ENCODE data around the gene LAPTM5. TPM values are rescaled to one million over a fixed set of nuclear protein-coding genes. Genes with fewer than 3 reads are reported as not detected.

The LAPTM5 gene
- total and polyA plus RNA-seq, 2 of the 8 experiments (the other 6 are each of a cell fraction or from before 2014, with no cell fraction given) = 0.37 to 1.4 TPM

DNA sequence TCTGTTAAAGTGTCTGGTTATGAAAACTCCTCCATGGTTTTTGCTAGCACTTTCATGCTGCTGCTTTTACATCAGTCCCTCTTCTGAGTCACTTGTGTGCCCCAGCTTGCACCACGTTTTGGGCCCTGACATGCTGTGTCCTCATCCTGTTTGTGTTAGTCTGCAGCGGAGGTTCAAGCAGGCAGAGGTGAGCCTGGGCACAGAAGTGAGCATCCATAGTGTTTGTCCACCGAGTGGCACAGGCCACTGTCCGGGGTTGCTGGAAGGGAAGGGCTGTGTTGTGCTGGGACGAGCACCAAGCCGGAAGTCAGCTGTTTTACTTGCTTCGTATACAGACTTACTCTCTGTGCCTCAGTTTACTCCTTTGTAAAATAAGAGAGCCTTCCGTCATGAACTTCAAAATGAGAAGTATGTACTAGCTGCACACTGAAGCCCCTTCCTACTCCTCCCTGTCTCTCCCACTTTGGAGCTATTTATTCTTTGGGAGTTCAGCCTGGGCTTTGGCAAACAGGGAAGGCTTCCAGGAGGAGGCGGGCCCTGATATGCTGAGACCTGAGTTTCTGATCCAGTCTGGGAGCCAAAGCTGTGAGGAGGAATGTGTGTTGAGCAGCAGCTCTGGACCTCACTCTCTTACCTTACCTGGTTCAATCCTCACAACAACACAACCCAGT lies 10.7 kb upstream of the LAPTM5 start:
- no peak overlapping the region for H2AK5ac ChIP-seq (ENCODE audit: low read depth, low read length)
- CTCF ChIA-PET (ENCODE audit: partially characterized antibody) = interaction anchor here (0.9 to 51.2 kb wide), 5 partner anchors 11 to 143 kb away, joined by 3 to 1640 read pairs (median 10); partner anchors contain the start of genes LAPTM5 and MATN1

More for the DNA sequence above, 10.7 kb upstream of the LAPTM5 start:
- no peak overlapping the region for H3K4ac ChIP-seq (replicated peaks; ENCODE audit: insufficient read length, low read depth, low read length)
- H4K8ac ChIP-seq (ENCODE audit: extremely low read depth, insufficient read depth, low read length) = no peak overlapping the region
- no peak overlapping the region for H3K14ac ChIP-seq (ENCODE audit: insufficient read length)
- H2BK15ac ChIP-seq (ENCODE audit: low read length) = no peak overlapping the region
- FAIRE-seq (no peak), DNase-seq (ENCODE audit: low read depth in 1 of 2, low spot score in 2 of 2) (no peak)
- H4K5ac ChIP-seq (ENCODE audit: insufficient read length, low read depth, low read length) = no peak overlapping the region
- no peak overlapping the region for H2BK120ac ChIP-seq (replicated peaks; ENCODE audit: low read depth, low read length)
- no peaks in the 10 kb centered on the region for H3K9me3 ChIP-seq (ENCODE audit: insufficient read depth in 2 of 2, low read depth in 1 of 2, low read length in 1 of 2)
- H3K4me2 ChIP-seq (ENCODE audit: insufficient read depth in 1 of 2, low read depth in 2 of 2, low read length in 2 of 2) = no peak overlapping the region
- no peak overlapping the region for H3K23ac ChIP-seq (ENCODE audit: insufficient read length)
- H2BK12ac ChIP-seq (ENCODE audit: low read depth, low read length) = no peak overlapping the region
- POLR2A ChIA-PET (ENCODE audit: partially characterized antibody) = no interaction called here
- H3K23me2 ChIP-seq (ENCODE audit: low read depth, low read length) = no peaks in the 10 kb centered on the region; the same call in 1 of the 2 replicates
- no peak overlapping the region for H3K27ac ChIP-seq (ENCODE audit: low read depth, low read length)
- H4K20me1 ChIP-seq (replicated peaks in 1 of 2; ENCODE audit: control insufficient read depth in 1 of 2, insufficient read depth in 2 of 2, low read length in 2 of 2) = no peaks in the 10 kb centered on the region
- H4K91ac ChIP-seq (replicated peaks; ENCODE audit: insufficient read length, low read length) = no peak overlapping the region
- H3K9ac ChIP-seq (replicated peaks in 1 of 4; ENCODE audit: extremely low read depth in 1 of 4, low read depth in 3 of 4, low read length in 3 of 4) = no peak overlapping the region
- no peaks in the 10 kb centered on the region for H3K36me3 ChIP-seq (ENCODE audit: control insufficient read depth in 2 of 4, insufficient read depth in 4 of 4, low read length in 3 of 4)
- no peak overlapping the region for H3K4me3 ChIP-seq (ENCODE audit: extremely low read depth in 1 of 4, insufficient read depth in 2 of 4, low read depth in 3 of 4, low read length in 4 of 4)
- no peak overlapping the region for H3K18ac ChIP-seq (ENCODE audit: extremely low read depth, low read length)
- no peaks in the 10 kb centered on the region; a peak in 1 of 7 replicates for H3K4me1 ChIP-seq (replicated peaks in 1 of 4; ENCODE audit: control insufficient read depth in 3 of 4, insufficient read depth in 4 of 4, low read length in 3 of 4)
- TF ChIP-seq EP300 (IDR thresholded peaks at IDR 0.05; ENCODE audit: borderline replicate concordance in 1 of 2, low read depth in 2 of 2, low read length in 2 of 2) (no peak), TAF7 (optimal IDR thresholded peaks at IDR 0.05; ENCODE audit: borderline replicate concordance, low read depth, low read length) (no peak), PHF8 (conservative IDR thresholded peaks at IDR 0.05; ENCODE audit: low read depth, low read length) (no peak), NANOG (IDR thresholded peaks at IDR 0.05; ENCODE audit: insufficient read depth, low read depth, low read length, poor library complexity, severe bottlenecking) (no peak), SAP30 (IDR thresholded peaks at IDR 0.05; ENCODE audit: insufficient read depth, insufficient replicate concordance, low read length) (no peak), CEBPB (IDR thresholded peaks at IDR 0.05; ENCODE audit: low read depth, low read length) (no peak), FOSL1 (IDR thresholded peaks at IDR 0.05; ENCODE audit: insufficient read depth, low read depth, low read length) (no peak), SP4 (IDR thresholded peaks at IDR 0.05; ENCODE audit: low read length) (no peak), YY1 (IDR thresholded peaks at IDR 0.05; ENCODE audit: low read depth, low read length) (no peak), EGR1 (IDR thresholded peaks at IDR 0.05; ENCODE audit: borderline replicate concordance, low read depth, low read length) (no peak)
- H2BK20ac ChIP-seq (ENCODE audit: low read length) = no peak overlapping the region
- no peaks in the 10 kb centered on the region for H3K79me2 ChIP-seq (ENCODE audit: control insufficient read depth in 1 of 2, insufficient read depth in 2 of 2, low read length in 2 of 2)
- 93% methylated on average over 9 of the region's 9 CpGs; no CpG with 5 or more reads in 1 of the 2 experiments for WGBS, 2 experiments (ENCODE audit: extremely low coverage in 1 of 2, insufficient coverage in 1 of 2, insufficient read length in 1 of 2, insufficient replicate concordance in 2 of 2, low coverage in 1 of 2, low lambda C conversion rate in 2 of 2, missing lambda C conversion rate in 1 of 2)
- no peak overlapping the region for H2BK5ac ChIP-seq (ENCODE audit: low read depth, low read length)
- no peak overlapping the region for H3K56ac ChIP-seq (replicated peaks; ENCODE audit: insufficient read length, low read depth, low read length)
- H2AFZ ChIP-seq (ENCODE audit: low read length) = no peak overlapping the region
- H3K79me1 ChIP-seq (ENCODE audit: low read depth, low read length) = no peaks in the 10 kb centered on the region
- no peaks in the 10 kb centered on the region for H3K27me3 ChIP-seq (replicated peaks in 1 of 4; ENCODE audit: control insufficient read depth in 3 of 4, extremely low read depth in 1 of 4, insufficient read depth in 3 of 4, low read length in 3 of 4)
